Measurements from ENCODE around the gene COQ8A.
"Not testable (repeated sequence)": the region's sequence is repeated elsewhere in the genome, so short reads cannot be mapped to it uniquely, and the experiment has no call there.

The COQ8A gene

DNA sequence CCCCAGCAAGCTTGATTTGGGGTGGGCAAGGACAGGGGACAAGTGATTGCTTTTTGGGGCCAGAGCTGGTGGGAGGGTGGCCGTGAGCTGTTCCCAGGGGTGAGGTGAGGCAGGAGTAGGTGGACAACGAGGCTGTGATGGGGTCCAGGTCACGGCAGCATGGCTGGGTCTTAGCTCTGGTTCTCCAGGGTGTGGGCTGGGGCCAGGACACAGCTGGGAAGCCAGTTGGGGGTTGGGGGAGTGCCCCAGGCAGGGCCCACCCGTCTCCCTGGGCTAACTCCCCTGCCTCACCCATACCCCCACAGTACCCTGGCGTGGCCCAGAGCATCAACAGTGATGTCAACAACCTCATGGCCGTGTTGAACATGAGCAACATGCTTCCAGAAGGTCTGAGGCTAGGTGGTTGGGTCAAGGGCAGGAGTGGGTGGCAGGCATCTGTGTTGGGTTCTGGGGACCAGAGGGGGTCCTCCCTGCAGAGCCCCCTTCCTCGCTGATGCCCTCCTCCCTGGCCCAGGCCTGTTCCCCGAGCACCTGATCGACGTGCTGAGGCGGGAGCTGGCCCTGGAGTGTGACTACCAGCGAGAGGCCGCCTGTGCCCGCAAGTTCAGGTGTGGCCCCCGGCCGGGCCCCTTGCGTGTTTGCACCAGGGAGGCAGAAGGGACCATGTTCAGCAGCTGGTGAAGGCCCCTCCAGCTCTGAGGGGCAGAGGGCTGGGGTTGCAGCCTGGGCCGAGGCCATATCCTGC is 43.3 kb downstream of the COQ8A start:
- in situ Hi-C loops (cut with MboI; ENCODE audit: low sequenced_read_pairs): no loop called here

DNA sequence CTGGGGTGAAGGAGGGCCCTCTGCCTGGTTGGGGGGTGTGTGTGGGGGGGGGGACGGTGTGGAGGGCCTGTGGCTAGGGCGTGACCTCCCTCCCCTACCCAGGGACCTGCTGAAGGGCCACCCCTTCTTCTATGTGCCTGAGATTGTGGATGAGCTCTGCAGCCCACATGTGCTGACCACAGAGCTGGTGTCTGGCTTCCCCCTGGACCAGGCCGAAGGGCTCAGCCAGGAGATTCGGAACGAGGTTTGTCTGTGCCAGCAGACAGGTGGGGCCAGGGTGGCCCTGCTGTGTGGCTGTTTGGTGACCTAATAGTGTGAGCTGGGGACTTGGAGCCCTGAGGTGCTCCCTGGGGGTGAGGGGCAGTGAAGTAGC is 43.9 kb downstream of the COQ8A start:
- in situ Hi-C loops (cut with MboI; ENCODE audit: low sequenced_read_pairs): no loop called here

DNA sequence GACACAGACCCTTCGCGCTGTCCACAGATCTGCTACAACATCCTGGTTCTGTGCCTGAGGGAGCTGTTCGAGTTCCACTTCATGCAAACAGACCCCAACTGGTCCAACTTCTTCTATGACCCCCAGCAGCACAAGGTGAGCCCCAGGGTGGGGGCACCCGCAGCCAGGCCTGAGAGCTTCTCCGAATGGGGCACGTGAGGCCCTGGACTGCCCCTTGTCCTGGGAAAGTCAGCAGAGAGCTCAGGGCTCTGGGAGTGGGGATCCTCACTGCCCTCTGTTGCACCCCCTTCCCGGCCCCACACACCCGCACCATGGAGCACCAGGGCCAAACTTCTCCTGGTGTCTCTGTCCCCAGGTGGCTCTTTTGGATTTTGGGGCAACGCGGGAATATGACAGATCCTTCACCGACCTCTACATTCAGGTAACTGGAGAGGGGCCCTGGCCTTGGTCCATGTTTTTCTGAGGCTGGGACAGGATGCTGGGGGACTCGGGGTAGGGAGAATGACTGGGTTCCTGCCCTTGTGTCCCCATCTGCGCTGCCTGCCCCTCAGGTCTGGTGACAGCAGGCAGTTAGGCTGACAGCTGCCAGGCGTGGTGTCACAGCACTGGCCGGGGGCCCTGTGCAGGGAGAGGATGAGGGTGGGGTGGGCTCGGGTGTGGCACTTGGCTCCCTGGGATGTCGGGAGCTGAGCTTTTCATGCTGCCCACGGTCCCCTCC is 44.6 kb downstream of the COQ8A start:
- in situ Hi-C loops (cut with MboI; ENCODE audit: low sequenced_read_pairs): no loop called here

GRCh38 chr1:226985239-226985838 is 45.2 kb downstream of the COQ8A start:
- in situ Hi-C loops (cut with MboI; ENCODE audit: low sequenced_read_pairs): no loop called here

DNA sequence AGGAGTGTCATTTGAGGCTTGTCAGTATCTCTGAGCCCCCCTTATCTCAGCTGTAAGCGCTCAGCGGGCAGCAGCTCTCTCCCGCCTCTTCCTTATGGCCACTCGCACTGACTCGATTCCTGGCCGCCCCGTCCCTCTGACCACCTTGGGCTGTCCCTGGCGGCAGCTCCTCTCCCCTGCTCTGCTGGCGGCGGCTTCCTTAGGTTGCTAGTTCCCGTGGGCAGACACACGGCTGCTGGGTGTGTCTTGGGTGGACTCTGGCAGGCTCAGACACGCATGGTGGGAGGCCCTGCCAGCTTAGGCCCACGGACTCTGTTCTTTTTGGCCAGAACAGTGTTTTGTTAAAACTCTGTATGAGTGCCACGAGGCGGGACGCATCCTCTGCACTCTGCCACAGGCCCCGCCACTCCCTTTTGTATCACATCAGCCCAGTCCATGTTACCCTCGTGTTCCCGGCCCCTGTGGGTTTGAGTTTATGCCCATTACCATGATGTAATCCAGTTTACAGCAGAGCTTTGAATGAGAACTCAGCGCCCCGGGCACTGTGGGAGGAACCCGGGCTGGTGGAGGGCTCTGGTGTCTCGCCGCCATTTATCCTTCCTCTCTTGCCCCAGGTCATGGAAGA is 45.9 kb downstream of the COQ8A start:
- in situ Hi-C loops (cut with MboI; ENCODE audit: low sequenced_read_pairs): no loop called here

GRCh38 chr1:226986496-226987178 is 46.5 kb downstream of the COQ8A start:
- in situ Hi-C loops (cut with MboI; ENCODE audit: low sequenced_read_pairs): no loop called here

DNA sequence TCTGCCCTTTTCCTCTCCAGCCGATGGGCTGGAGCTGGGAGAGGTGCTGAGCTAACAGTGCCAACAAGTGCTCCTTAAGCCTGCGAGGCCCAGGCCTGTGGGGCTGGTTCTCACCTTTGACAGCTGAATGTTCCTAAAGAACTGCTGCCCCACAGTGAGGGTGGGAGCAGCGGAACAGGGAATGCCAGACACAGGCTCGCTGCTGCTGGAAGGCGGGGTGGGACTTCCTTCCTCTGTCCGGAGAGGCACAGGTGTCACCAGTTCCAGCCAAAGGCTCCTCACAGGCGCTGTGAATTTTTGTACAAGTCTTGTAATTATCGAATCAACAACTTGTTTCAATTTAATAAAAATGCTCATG is 47.1 kb downstream of the COQ8A start:
- in situ Hi-C loops (cut with MboI; ENCODE audit: low sequenced_read_pairs): no loop called here

DNA sequence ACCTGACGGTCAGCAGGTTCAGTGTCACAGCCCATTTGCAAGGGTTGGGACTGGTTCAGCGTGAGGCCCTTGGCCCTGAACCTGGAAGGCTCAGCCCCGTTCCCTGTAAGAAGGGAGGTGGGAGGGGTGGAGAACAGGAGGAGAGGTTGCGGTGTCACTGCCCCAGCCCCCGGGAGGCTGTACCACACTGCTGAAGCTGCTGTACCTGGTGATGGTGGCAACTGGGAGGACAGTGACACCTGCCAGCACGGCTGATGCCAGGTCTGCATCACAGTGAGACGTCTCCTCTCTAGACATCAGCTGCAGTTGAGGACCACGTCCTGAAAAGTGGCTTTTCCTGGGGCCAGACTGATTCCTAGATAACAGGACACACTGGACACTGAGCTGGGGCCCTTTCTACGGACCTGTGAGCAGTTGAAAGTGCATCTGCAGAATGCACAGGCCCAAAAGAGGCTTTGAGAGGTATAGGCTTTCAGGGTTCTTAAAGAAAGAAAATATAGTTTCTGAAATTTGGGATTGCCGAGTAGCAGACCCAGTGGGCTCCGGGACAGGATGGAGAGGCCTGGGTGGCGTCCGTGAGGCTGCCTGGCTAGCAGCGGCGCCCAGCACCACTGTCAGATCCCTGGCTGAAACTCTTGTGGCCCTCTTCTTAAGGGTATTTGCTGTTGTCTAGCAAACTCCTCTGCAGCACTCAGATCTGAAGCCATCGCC is 47.7 kb downstream of the COQ8A start:
- in situ Hi-C loops (cut with MboI; ENCODE audit: low sequenced_read_pairs): no loop called here

- in situ Hi-C loops (cut with MboI; ENCODE audit: low sequenced_read_pairs): no loop called here
Measured at GRCh38 chr1:226988334-226988666, 48.2 kb downstream of the COQ8A start.

- in situ Hi-C loops (cut with MboI; ENCODE audit: low sequenced_read_pairs): no loop called here
Measured at GRCh38 chr1:226989085-226989920, 49.2 kb downstream of the COQ8A start.

- in situ Hi-C loops (cut with MboI; ENCODE audit: low sequenced_read_pairs): no loop called here
Measured at GRCh38 chr1:226990133-226990716, 50.1 kb downstream of the COQ8A start.

- in situ Hi-C loops (cut with MboI; ENCODE audit: low sequenced_read_pairs): no loop called here
Measured at GRCh38 chr1:226991920-226992319, 51.8 kb downstream of the COQ8A start.

DNA sequence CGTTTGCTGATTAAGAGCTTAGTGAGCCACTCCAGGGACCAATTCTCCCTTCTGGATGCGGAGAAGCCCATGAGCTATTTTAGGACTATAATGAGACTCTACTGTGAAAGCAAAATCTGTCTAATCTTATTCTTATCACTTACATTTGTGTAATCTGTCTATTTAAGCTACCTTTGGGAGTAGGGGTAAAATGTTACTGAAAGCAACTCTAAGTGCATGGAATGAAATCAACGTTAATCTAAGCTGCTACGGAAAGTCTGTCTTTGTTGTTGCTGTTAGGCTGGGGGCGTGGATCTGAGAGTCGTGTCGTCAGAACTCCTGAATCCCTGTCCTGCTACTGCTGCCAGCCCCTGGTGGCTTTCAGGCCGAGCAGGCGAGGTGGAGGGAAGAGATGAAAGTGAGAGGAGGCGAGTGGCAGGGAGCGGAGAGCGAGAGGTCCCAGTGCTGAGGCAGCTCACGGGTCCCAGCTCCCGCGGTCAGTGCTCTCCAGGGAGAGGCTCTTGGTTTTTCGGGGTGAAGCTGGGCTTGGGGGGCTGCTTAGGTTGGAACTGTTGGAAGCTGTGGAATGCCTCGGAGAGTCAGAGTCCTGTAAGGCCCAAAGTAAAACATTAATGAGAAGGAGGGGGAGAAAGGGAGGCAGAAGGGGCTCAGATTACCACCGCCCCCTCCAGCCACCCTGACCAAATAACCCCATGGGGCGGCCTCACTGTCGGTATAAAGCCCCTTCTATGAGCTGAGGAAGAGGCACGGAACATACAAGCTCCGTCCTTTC is 53.9 kb downstream of the COQ8A start:
- in situ Hi-C loops (cut with MboI; ENCODE audit: low sequenced_read_pairs): no loop called here

DNA sequence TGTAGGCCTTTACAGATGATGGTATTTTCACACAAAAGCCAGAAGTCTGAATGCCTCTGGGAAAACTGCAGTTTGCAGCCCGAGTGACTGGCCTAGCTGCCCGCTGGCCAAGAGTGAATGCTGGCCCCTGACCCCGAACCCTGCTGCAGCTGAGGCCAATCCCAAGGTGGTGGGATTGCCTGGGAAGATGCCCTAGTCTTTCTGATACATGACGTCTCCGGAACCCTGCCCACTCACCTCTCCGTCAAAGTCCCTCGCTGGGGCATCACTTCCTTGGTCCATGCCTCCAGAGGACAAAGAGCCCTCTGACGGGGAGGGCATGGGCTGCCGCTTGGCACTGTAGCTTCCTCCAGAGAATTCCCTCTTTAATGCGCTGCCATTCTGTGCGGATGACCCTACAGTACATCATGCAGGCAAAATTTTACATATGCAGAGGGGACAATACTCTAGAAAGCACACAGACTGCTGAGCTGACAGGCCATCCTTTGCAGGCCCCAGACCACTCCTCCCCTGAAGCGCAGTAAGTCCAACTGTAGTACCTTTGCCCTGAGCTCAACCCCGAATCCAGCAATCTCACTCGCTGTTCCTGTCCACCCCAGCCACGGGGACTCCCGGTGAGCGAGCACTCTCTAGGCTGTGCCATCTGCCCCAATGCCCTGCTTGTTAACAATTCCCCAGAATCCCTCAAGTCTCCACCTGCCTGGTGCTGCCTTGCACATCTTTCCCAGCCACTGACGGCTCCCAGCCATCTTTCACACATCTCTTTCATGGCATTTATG is 54.7 kb downstream of the COQ8A start:
- in situ Hi-C loops (cut with MboI; ENCODE audit: low sequenced_read_pairs): no loop called here

DNA sequence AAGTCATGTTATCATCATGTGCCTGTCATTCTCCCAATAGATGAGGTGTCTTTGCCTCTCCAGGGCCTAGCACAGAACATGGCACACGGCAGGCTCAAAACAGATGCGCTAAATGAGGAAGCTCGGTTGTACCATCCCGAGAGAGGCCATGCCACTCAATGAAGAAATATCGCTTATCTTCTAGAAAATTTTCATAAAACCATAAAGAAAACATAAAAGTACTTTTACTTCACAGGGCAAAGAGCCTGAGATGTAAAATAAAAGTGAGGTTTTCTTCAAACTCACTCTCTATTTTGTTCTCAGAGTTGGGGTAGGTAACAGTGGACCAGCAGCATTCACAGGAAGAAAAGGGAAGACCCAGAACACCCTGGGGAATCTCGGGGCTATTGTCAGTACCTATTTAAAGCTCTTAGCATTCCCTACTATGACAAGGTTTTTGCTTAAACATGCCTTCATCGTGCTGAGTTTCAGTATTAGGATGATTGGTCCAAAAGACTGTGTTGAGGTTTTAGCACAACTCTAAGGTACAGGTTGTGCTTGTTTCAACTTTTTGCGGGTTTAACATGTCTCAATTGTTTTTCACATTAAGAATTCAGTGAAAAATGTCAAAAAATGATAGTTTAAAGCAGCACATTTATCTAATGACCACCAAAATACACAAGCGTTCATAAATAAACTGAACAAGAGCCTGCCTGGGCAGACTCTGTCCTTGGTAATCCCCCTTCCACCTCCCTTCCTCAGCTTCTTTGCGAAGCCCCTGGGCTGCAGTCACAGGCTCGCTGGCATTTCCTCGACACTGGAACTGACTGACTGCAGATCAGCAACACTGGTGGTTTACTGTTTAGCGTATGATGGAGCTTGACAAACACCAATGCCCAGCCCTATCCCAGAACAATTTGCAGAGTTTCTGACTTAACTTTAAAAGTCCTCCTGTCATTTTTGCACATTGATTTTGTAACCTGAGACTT is 55.6 kb downstream of the COQ8A start:
- in situ Hi-C loops (cut with MboI; ENCODE audit: low sequenced_read_pairs): no loop called here

GRCh38 chr1:226999579-226999978 is 59.5 kb downstream of the COQ8A start:
- in situ Hi-C loops (cut with MboI; ENCODE audit: low sequenced_read_pairs): not testable (repeated sequence)

DNA sequence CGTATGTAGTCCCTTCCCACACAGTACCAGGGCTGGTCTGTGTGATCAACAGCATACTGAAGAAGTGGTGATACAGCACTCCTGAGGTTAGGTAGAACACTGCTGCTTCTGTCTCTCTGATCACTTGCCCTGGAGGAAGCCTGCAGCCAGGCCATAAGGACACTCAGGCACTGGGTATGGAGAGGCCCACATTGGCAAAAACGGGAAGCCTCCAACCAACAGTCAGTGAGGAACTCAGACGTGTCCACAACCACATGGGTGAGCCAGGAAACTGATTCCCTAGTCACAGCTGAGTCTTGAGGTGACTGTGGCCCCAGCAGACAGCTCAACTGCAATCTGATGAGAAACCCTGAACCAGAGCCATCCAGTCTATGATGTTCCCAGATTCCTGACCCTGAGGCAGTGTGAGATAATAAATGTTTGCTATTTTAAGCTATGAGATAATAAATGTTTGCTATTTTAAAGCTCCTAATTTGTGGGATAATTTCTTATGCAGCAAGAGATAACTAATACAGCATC is 62.5 kb downstream of the COQ8A start:
- in situ Hi-C loops (cut with MboI; ENCODE audit: low sequenced_read_pairs): no loop called here

Data from HL-60/S4 treated with phorbol 12-myristate 13-acetate at 8.2 ng/mL for 4 days and 3 days (cell line).